HG03432 (cell line): ENCODE results near the gene TMEM120B.

Experiments used
- ATAC-seq: cut with Tn5 transposase; IDR thresholded peaks from one replicate; pipeline ENCODE4 v1.9.1; 2021; ENCODE audit warnings: mild to moderate bottlenecking, moderate library complexity; ENCODE audit not compliant: unreplicated experiment

Gene TMEM120B

DNA sequence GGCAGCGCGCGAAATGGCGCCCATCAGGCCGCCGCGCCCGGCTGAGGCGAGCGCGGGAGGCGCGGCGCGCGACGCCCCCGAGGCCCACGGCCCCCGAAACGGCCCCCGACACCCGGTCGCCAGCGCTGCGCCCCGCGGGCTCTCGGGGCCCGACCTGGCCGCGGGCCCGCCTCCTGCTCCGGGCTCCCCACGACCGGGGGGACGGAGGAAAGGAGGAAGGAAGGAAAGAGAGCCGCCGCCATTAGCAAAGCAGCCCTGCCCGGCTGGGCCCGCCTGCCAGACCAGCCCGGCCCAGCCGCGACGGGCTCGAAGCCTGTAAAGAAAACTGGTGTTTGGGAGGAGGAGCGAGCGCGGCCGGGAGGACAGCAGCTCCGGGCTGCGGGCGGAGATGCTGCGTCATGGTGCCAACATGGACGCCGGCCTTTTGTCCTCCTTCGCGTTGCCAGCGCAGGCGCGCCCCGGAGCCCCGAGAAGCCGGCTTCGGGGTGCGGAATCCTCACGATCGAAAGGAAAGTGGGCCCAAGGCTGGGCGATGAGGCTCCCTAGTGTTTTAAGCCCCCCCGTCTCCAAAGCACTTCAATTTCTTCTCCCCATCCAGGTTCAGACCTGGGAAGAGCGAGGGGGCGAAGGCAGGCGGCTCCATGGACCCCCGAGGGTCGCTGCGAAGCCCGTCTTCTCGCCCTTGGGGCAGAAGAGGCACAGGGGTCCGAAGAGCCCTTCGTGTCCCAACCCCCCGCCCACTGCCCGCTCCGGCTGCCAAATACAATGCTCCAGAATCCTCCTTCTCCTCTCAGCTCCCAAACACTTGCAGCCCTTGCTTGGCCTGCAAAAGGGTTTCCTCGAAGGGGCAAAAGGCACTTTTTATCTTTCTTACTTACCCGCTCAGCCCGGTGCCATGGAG lies 88.4 kb downstream of the TMEM120B start:
- peak; percentile 1 for ATAC-seq

DNA sequence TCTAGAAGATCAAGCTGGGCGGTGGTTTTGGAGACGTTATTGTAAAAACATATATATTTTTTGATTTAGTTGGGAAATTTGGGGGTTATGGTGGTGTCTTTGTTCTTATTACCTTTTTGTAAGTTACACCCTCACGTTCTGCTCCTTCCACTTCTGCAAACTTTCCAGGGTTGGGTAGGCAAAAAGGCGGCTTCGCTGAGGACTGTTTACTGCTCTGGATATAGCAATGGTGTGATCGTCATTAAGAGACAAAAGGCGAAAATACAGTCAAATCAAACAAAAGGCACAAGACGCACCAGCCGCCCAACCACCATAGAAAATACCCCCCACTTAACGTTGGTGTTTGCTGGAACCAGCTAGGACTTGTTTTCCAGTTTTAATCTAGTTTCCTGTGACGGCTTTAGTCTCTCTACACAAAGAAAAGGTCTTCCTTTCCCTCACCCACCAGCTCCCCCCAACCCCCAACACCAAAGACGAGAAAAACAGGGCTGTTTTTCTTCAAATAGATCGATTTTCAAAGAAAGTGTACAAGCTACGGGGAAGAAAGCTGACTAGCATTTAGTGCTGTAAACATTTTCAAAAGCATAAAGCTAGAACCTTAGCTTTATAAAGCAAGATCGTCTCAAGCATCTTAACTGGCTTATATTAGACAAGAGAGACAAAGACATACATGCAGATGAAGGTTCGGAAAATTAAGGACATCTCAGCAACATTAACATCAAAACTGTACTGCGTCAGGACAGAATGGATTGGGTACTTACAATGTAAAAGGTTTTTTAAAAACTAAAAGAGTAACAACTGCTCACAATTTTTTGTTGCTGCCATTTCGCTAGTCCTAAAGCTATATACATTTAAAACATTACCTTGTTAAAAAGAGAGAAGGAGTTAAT lies 89.3 kb downstream of the TMEM120B start:
- ATAC-seq = no peak

DNA sequence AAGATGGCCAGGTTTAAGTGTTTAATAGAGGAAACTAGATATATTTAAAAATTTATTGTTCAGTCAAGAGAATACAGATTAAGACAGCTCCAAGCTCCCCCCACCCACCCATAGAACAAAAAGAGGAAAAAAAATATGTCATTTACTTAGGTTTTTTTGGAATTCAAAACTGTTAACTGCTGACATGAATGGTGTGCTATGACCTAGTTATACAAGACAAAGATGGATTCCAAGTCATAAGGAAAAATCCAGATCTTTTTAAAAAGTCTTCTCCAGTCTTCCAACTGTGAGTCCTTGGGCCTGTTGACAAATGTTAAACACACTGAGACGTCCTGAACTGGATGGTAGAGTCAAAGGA lies 89.9 kb downstream of the TMEM120B start:
- no peak for ATAC-seq

DNA sequence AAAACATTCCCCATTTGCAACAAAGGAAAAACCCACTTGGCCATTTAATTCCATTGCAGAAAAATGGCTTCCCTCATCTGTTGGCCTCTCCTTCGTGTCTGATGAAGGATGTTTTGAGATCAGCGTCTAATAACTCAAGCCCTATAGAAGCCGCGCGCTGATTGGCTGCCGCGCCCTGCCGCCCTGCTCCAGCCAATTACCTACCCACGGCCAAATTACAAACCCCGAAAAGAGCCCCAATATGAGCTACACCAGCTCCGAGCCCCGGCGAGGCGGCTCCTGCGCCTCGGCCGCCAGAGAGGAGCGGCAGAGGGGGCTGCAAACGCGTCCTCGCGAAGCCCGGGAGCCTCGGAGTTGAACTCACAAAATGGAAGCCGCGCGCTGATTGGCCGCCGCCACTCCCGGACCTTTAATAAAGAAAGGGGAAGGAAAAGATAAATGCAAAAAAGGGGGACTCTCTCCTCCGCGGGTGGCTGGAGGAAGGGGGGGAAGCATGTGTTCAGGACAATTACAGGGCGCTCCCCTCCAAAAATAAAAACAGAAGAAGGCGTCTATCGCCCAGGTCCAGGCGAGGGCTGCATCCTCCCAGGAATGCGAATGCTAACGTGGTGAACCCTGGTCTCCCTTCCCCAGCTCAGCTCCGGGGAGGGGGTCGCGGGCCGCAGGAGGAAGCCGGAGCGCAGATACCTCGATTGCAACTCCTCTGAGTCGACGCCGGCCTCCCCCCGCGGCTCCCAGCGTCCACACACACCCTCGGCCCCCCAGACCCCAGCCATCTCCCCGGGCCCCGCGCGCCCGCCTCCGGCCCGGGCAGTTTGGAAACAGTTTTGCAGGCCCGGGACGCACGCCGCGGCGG lies 90.5 kb downstream of the TMEM120B start:
- peak; percentile 38 for ATAC-seq

DNA sequence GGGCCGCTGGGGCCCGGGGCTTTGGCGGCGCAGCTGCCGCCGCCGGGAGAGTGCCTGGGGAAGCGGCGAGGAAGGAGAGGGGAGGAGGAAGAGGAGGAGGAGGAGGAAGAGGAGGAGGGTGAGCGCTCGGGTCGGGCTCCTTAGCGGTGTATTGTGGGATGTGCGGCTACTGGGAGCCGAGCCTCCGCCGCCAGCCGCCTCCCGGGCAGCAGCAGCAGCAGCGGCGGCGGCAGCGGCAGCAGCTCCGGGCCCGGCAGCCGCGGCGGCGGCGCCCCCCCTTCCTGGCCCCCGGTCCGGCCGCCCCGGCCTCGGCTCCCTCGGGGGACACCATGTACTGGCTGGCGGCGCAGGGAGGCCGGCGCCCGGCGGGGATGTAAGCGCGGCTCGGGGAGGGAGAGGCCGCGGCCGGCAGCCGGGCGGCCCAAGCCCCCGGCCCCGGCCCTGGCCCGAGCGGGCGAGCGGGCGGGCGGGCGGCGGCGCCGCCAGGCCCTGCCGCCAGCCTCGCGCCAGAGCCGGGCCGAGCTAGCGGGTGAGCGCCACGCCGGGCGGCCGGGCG lies 91.4 kb downstream of the TMEM120B start, which contains the start of gene SETD1B:
Gene SETD1B, plus strand, starts transcription at position 149 of the 556 bp plus-strand sequence. CDS start 729 bp downstream, outside the sequence.
- ATAC-seq = no peak

DNA sequence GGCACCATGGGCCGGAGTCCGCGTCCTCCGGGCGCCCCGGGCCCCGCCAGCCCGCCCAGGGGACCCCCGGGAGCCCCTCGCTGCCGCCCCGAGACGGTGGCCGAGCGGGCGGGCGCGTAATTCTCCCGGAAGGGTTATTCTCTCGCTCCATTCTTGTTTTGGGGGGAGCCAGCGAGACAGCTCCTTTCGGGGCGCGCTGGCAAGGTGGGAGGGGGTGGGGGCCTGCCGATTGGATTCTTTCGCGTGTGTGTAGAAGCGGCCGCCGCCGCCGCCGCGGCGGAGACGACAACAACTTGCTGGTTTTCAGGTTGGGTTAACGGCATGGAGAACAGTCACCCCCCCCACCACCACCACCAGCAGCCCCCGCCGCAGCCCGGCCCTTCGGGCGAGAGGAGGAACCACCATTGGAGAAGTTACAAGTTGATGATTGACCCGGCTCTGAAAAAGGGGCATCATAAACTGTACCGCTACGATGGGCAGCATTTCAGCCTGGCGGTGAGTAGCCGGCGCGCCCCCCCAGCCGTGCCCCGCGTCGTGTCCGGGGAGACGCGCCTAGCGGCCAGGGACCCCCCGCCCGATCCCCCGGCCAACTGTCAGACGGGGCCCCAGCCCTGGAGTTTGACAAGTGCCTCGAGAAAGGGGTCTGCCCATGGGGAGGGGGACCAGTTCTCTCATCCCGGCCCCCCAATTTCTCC lies 92.0 kb downstream of the TMEM120B start:
- ATAC-seq = no peak

DNA sequence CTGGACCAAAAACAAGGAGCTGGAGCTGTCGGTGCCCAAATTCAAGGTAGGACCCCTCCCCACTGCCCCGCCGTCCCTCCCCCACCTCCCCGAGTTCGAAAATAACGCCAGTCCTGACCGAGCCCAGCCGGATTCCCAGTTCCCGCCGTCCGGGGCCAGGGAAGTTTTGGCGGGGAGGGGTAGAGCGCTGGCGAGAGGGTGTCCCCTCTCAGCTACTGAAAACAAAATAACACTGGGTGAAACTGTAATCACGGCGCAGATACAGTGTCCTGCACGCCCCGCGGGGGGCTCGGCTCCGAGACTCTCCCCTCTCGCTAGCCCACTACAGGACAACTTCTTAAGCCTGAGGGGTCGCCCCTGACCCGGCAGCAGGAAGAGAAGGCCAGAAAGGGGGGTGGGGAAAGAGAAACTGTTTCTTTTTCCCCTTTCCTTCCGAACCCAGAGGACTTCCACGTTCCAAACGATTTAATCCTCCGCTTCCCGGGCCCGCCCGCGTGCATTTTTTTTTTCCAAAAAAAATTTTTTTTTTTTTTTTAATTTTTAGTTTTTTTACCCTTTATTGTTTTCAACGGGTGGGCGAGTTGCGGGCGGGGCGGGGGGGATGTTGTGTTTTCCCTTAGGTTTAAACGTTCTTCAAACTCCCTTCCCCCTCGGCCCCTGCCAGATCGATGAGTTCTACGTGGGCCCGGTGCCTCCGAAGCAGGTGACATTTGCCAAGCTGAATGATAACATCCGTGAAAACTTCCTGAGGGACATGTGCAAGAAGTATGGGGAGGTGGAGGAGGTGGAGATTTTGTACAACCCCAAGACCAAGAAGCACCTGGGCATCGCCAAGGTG lies 92.8 kb downstream of the TMEM120B start:
- no peak for ATAC-seq

DNA sequence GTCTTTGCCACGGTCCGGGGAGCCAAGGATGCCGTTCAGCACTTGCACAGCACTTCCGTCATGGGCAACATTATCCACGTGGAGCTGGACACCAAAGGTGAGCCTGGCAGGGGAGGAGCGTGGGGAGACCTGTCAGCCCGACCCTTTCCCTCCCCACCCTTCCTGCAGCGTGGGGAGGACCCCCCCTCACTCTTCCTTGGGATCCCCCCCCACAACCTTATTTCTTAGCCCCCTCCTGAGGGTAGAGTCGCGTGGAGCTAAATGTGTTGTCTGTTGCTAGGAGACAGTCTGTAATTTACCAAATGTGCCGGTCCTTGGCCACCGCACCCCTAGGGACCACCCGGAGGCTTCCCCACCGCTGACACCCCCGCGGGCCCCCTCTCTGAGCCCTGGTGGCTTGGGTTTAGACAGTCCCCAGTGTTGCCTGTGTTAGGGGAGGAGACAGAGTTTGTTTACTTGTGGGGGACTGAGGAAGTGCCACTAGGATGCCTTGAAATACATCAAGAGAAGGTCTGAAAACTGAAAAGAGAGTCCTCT lies 93.5 kb downstream of the TMEM120B start:
- ATAC-seq = no peak

DNA sequence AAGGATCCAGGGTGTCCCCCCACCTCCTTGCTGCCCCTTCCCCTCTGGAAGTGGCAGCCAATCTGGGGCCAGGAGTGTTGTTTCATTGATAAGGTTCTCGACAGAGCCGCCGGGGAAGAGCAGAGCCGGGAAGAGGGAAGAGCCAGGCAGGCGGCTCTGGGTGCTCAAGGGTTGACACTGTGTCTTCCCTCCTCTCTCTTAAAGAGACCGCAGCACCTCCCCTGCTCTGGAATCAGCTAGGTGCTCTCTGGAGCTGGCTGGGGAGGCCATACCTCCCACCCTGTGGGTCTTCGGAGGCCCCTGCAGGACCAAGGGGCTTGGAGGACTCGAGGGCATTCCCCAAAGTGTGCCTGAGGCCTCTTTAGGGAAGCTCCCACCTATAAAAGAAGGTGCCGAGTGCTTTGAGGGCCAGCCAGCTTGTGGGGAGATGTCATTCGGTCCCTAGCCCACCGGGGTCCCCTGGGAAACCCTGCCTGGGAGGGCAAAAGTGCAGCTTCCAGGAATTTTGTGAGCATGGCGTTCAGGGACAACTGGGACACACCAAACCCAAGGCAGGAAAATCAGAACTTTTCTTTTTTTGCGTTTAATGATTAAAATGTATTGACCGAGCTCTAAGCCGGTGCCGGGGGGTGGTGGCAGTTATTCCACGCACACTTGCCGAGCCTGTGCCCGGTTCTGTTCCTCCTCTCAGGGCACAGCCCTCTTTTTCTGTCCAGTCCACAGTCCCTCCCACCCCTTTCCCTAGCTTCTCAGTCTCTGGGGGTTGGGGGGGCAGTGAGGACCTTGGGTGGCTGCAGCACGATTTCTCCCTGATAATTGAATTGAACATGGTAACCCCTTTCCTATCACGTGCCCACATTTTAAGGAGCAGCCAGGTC lies 94.2 kb downstream of the TMEM120B start:
- no peak for ATAC-seq

DNA sequence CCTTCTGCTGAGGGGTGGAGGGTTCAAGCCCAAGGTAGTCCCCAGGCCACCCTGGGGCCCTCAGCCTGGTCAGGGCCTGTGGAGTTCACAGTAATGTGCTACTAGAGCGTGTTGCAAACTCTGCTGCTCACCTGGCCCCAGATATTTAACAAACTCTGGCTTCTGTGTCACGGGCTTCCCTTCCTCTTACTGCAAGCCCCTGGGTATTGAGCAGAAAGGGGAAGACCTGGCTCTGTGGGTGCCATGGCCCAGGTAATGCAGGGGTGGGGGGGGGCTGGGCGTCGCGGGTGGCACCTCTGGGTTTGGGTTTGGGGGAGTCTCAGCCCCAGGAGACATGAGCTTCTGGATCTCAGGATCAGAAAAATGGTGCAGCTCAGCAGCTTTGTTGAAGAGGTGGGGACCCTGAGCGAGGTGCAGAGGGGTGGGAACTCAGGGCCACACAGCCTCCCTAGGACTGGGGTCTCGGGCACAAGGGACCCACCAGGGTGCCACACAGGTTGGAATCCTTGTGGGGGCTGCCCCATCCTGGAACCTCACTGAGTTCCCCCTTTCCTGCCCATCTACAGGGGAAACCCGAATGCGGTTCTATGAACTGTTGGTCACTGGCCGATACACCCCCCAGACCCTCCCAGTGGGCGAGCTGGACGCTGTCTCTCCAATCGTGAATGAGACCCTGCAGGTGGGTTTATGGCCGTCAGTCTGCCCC lies 95.2 kb downstream of the TMEM120B start:
- no peak for ATAC-seq

DNA sequence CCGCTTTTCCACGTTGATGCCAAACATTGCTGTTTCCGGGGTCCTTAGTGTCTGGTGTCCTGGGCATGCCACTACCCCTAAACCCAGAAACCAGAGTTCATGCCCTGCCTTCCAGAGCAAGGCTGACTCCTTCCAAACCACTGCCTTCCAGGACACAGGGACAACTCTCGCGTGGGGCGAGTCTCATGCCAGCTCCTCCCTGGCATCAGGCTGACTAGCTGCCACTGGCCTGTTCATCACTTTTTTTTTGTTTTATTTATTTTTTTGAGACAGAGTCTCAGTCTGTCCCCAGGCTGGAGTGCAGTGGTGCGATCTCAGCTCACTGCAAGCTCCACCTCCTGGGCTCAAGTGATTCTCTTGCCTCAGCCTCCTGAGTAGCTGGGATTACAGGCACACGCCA lies 96.1 kb downstream of the TMEM120B start:
- no peak for ATAC-seq

DNA sequence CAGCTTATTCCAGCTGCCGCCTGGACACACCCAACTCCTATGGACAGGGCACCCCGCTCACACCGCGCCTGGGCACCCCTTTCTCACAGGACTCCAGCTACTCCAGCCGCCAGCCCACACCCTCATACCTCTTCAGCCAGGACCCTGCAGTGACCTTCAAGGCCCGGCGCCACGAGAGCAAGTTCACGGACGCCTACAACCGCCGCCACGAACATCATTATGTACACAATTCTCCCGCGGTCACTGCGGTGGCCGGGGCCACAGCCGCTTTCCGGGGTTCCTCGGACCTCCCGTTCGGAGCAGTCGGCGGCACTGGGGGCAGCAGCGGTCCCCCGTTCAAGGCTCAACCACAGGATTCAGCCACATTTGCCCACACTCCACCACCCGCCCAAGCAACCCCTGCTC lies 97.2 kb downstream of the TMEM120B start:
- ATAC-seq = no peak

DNA sequence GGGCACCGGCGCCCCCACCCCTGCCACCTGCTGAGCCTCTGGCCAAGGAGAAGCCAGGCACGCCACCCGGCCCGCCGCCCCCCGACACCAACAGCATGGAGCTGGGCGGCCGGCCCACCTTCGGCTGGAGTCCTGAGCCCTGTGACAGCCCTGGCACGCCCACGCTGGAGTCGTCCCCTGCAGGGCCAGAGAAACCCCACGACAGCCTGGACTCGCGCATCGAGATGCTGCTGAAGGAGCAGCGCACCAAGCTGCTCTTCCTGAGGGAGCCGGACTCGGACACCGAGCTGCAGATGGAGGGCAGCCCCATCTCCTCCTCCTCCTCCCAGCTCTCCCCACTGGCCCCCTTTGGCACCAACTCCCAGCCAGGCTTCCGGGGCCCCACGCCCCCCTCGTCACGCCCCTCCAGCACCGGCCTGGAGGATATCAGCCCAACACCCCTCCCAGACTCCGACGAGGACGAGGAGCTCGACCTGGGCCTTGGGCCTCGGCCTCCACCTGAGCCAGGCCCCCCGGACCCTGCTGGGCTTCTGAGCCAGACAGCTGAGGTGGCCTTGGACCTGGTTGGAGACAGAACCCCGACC lies 97.8 kb downstream of the TMEM120B start:
- ATAC-seq = no peak

DNA sequence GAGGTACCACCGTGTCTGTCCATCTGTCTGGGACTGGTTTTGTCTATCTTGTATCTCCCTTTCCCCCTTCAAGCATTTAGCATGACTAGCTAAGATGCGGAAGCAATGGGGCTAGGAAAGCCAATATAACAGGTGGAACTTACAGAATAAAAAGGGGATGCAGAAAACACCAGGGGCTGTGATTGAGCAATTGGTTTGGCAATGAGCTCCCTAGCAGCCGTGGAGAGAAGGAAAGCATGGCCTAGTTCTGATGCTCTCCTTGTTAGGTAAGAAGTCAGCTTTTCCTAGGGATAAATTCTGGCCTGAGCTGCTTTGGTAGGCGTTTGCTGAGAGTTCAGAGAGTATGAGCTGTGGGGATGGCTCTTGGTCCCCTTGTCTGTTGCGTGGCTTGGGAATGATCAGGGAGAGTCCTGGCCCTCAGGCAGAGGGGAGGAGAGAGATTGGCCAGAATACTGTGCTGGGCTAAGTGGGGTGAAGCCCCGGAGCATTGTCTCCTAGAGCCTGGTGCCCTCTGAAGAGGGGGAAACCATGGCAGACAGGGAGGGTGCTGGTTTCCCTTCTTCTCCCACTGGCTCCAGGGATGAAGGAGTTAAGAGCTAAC lies 98.4 kb downstream of the TMEM120B start:
- ATAC-seq = no peak

DNA sequence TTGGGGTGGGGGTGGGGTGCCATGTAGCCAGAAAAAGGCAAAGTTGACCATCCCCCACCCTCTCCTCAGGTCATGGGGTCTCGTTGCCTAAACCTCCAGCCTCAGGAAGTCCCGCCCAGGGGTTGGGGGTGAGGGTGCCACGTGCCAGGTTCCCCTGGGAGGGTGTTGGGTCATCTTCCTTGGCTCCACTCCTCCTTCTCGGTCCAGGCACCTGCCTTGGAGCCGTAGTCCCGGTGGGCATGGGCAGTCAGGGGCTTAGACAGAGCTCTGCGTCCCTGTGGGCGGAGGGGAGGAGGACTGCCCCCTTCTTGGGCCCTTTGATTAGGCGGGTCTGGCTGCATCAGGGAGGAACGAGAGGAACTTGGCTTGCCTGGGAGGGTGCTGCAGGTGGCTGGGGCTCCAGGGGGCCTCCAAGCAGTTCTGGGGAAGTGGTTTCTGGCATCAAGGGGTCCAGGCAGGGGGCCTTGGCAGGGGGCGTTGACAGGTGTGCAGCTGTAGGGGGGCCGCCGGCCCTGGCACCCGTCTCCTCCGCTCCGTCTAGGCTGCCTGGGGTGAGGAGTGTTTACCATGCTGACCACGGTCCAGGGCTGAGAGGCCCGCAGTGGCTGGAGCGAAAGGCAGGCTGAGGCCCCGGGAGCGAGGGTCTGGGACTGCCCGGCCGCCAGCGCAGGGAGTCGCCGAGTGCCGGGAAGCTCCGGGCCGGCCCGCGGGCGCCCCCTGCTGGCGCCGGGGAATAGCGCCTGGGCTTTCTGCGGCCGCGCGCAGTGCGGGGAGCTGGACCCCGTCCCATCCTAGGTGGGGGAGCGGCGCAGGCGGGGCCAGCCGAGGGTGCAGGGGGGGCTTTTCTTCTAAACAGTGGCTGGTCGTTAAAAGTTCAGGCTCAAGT lies 99.1 kb downstream of the TMEM120B start:
- peak; percentile 76 for ATAC-seq
